ENCODE results near the gene NKAIN1.
"Not testable (repeated sequence)": the region's sequence is repeated elsewhere in the genome, so short reads cannot be mapped to it uniquely, and the experiment has no call there.

The NKAIN1 gene

GRCh38 chr1:31239653-31240241, at the start of gene NKAIN1:
NKAIN1 (minus strand) TSS chr1:31239887; CDS start chr1:31239547, 340 bp downstream.
- peak; percentile 34 for DNase-seq (ENCODE audit: low spot score)

DNA sequence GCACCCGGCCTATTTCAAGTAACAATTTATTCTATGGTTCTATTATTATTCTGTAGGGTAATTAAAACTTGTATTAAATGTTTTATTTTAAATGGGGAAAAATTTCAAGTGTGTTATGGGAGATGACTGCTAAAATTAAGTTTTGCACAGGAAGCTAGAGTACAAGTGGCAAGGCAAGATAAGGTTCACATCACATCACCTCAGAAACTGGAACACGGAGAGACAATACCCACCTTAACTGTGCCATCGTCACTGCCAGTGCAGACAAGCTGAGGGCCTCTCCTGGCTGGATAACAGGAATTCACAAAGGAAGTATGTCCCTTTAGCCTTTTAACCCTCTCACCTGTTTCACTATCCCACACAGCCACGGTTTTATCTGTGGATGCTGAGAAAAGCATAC, 49.3 kb upstream of the NKAIN1 start:
- DNase-seq (ENCODE audit: low spot score), result no peak

GRCh38 chr1:31287791-31288190, 48.1 kb upstream of the NKAIN1 start:
- not testable (repeated sequence) for DNase-seq (ENCODE audit: low spot score)

DNA sequence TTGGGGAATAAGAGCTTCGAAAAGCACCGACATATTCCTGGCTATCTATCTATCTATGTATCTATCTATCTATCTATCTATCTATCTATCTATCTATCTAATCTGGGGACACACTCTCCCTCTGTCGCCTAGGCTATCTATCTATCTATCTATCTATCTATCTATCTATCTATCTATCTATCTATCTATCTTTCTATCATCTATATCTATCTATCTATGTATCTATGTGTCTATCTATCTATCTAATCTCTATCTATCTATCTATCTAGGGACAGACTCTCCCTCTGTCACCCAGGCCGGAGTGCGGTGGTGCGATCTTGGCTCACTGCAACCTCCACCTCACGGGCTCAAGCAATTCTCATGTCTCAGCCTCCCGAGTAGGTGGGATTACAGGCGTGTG, 42.7 kb upstream of the NKAIN1 start:
- DNase-seq (ENCODE audit: low spot score), result not testable (repeated sequence)

DNA sequence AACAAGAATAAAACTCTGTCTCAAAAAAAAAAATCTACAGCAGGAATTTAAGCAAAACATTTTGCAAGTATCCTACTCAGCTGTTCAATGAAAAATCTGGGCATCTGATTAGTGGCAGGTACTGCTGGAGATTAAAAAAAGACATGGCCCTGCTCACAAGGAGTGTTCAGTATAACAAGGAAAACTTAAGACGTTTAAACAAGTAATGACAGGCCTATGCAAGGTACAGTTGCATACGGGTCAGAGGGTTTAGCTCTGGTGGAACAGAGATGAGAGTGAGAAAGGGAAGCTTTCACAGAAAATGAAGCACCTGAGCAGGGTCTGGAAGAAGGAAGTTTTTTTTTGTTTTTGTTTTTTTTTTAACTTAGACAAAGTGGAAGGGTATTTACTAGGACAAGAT, 33.9 kb upstream of the NKAIN1 start:
- DNase-seq (ENCODE audit: low spot score), result no peak

- DNase-seq (ENCODE audit: low spot score), result no peak
These were observed 32.7 kb upstream of the NKAIN1 start for GRCh38 chr1:31272369-31272768.

DNA sequence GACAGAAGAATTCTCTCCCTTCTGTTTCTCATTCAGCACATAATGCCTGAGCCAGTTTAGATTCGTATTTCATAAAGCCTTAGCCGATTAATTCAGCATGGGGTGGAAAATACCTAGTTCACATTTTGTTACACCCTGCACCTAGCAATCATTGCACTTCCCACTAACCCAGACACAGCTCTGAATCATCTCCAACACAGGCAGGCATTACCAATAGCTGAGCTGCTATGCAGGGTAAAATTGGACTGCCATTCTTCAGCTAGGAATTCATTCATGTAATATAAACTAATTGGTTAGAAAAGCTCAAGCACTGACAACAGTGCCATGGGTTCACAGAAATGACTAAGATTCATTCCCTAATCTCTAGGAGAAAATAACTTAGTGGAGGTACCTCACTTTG, 26.9 kb upstream of the NKAIN1 start:
- DNase-seq (ENCODE audit: low spot score), result no peak

DNA sequence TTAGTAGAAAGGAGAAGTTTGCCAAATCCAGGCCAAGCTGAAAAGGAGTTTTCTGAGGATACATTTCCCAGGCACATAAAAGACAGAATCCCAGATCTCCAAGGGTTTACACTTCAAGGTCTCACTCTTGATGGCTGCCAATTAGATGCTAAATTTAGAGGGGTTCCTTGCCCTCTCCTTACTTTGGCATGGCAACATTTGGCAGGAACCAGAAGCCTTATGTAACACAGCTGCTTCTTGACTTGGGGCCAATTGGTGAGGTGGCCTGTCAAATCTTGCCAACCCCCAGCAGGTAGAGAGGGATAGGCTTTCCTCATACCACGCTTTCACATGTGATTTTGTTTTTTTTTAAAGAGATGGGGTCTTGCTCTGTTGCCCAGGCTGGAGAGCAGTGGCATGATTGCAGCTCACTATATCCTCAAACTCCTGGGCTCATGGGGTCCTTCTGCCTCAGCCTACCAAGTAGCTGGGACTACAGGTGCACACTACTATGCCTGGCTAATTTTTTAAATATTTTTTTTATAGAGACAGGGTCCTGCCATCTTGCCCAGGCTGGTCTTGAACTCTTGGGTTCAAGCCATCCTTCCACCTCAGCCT, 25.2 kb upstream of the NKAIN1 start:
- no peak for DNase-seq (ENCODE audit: low spot score)

GRCh38 chr1:31263408-31263807, 23.7 kb upstream of the NKAIN1 start:
- no peak for DNase-seq (ENCODE audit: low spot score)

GRCh38 chr1:31262393-31262792, 22.7 kb upstream of the NKAIN1 start:
- not testable (repeated sequence) for DNase-seq (ENCODE audit: low spot score)

DNA sequence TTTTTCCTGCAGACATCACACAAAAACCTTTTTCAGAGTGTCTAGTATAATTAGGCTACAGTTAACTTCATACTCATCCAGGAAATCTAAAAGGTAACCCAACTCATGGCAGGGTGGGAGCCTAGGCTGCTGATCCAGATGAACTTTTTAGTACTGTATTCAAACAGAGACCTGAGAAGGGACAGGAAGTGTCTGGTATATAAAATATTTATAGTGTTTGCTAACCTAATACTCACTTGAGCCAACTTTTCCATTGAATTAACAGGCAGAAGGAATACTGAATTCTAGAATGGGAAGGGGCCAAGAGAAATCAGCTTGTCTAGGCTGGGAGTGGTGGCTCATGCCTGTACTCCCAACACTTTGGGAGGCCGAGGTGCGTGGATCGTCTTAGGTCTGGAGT, 22.2 kb upstream of the NKAIN1 start:
- no peak for DNase-seq (ENCODE audit: low spot score)

- no peak for DNase-seq (ENCODE audit: low spot score)
These were observed 20.1 kb upstream of the NKAIN1 start for GRCh38 chr1:31259746-31260145.

- no peak for DNase-seq (ENCODE audit: low spot score)
These were observed 18.9 kb upstream of the NKAIN1 start for GRCh38 chr1:31258581-31258980.

GRCh38 chr1:31257213-31257612, 17.5 kb upstream of the NKAIN1 start:
- no peak for DNase-seq (ENCODE audit: low spot score)

- DNase-seq (ENCODE audit: low spot score), result no peak
These were observed 10.2 kb upstream of the NKAIN1 start for GRCh38 chr1:31249854-31250253.

- no peak for DNase-seq (ENCODE audit: low spot score)
These were observed 8.6 kb upstream of the NKAIN1 start for GRCh38 chr1:31248276-31248675.

- no peak for DNase-seq (ENCODE audit: low spot score)
These were observed 4.6 kb upstream of the NKAIN1 start for GRCh38 chr1:31244326-31244725.

- DNase-seq (ENCODE audit: low spot score), result no peak
These were observed 4.0 kb upstream of the NKAIN1 start for GRCh38 chr1:31243501-31244286.

DNA sequence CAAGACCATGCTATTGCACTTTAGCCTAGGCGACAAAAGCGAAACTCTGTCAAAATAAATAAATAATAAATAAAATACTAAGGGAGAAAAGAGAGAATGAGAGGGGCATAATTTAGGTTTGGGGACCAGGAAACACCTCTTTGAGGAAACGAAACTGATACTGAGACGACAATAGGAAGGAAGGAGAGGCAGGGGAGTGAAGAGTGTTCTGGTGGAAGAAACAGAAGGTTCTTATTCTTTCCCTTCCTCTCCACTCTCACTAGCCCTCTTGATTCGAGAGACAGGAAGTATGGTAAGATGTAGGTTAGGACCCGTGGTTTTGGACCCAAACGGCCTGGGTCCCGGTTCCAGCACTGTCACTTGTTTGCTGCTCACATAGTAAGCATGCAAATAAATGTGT, 1.6 kb upstream of the NKAIN1 start:
- no peak for DNase-seq (ENCODE audit: low spot score)

- no peak for DNase-seq (ENCODE audit: low spot score)
These were observed 587 bp downstream of the NKAIN1 start for GRCh38 chr1:31238986-31239613.

DNA sequence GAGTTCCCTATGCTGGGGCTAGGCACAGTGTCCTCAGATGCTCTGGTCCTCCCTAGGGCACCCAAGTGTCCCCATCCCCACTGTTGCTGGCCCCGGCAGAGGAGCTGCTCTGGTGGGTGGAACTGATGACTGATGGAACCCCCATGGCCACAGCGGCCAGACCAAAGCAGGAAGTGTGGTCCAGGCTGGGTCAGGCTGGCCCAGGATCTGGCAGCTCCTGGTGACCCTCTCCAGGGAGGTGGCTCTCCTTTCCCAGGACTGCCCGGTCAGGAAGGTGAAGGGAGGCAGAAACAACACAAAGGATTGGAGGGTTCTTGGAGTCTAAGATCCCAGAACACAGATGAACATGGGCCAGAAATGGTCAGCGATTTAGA, 1.1 kb downstream of the NKAIN1 start:
- DNase-seq (ENCODE audit: low spot score), result no peak

GRCh38 chr1:31234870-31235269, 4.8 kb downstream of the NKAIN1 start:
- DNase-seq (ENCODE audit: low spot score), result no peak

DNA sequence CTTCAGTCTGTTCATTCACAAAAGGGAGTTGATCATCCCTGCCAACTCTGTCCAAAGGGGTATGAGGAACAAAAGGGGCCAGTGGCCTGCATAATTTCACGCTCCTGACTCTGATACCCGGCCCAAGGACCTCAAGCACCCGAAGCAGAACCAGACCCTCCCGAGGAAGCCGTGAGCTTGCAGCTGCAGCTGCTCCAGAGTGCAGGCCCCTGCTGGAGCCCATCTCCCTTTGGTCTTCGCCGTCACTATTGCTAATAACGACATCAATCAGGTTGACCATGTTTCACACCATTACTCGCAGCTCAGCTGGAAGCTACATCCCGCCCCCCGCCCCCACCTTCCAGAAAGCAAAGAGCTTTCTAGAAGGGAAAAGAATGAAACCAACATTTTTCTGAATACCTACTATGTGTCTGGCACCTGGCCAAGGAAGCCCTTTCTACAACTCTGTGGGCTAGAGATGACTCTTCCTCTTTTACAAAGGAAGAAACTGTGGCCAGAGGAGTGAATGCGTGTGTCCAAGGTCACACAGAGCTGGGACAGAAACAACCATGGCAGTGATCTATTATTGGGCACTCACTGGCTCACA, 5.5 kb downstream of the NKAIN1 start:
- no peak for DNase-seq (ENCODE audit: low spot score)

All from hepatic stellate cell (primary cell).